Upper lobe of left lung (tissue), 6 donors: ENCODE data around the gene UNC45A. TPM values are rescaled to one million over a fixed set of nuclear protein-coding genes. Genes with fewer than 3 reads are reported as not detected.
A peak's percentile ranks its signal among the peaks of the same experiment; 100 is the strongest.

ENCODE experiments used
- ATAC-seq, 2 donors: fragments of 200-7000 bp; cut with Tn5 transposase; one replicate each; pipeline ENCODE4 v1.9.1; 2022; ENCODE audit warnings: mild to moderate bottlenecking in 2 of 2, moderate library complexity in 2 of 2; ENCODE audit not compliant: low FRiP score in 2 of 2
- DNase-seq, 2 donors: peaks; one replicate each; pipeline ENCODE4 v3.0.0-alpha.2; 2019 to 2020
- H3K27ac ChIP-seq, 4 donors: fragments of 200-600 bp; sonication (generic); one replicate each; pipeline ENCODE4 v1.5.1; 2016 to 2019
- H3K27me3 ChIP-seq, 4 donors: fragments of 200-600 bp; sonication (generic); one replicate each; pipeline ENCODE4 v1.5.1; 2017 to 2019
- H3K36me3 ChIP-seq, 4 donors: fragments of 200-600 bp; sonication (generic); one replicate each; pipeline ENCODE4 v1.5.1; 2016 to 2019
- H3K4me1 ChIP-seq, 4 donors: fragments of 200-600 bp; sonication (generic); one replicate each; pipeline ENCODE4 v1.5.1; 2018 to 2019
- H3K4me3 ChIP-seq, 4 donors: fragments of 200-600 bp; sonication (generic); one replicate each; pipeline ENCODE4 v1.5.1; 2017 to 2019; ENCODE audit warnings: mild to moderate bottlenecking in 2 of 4, moderate library complexity in 1 of 4
- H3K9me3 ChIP-seq, 4 donors: fragments of 200-600 bp; sonication (generic); one replicate each; pipeline ENCODE4 v1.5.1; 2018 to 2019
- CTCF ChIP-seq, 6 experiments: fragments of 450-650 bp in 4 of 6; fragments of 200-600 bp in 2 of 6; sonication (generic) in 2 of 6; IDR thresholded peaks; one replicate each; pipeline ENCODE4 v1.5.1; 2016 to 2019; ENCODE audit warnings: antibody characterized with exemption in 6 of 6
- EP300 ChIP-seq, 4 donors: sonication (generic); formaldehyde crosslinking; IDR thresholded peaks; one replicate each; pipeline ENCODE4 v1.5.1; 2017; ENCODE audit warnings: antibody characterized with exemption in 4 of 4, control low read depth in 2 of 4
- POLR2A ChIP-seq, 4 donors: fragments of 450-650 bp; IDR thresholded peaks; one replicate each; pipeline ENCODE4 v1.5.1; 2016 to 2017; ENCODE audit warnings: antibody characterized with exemption in 4 of 4, mild to moderate bottlenecking in 2 of 4
- POLR2AphosphoS5 ChIP-seq, 2 donors: sonication (generic); formaldehyde crosslinking; IDR thresholded peaks; one replicate each; pipeline ENCODE4 v1.5.1; 2017; ENCODE audit warnings: antibody characterized with exemption in 2 of 2
- WGBS, 2 donors: methylation state at CpG; one replicate each; pipeline ENCODE4 v1.1.5; 2017 to 2018; 5-methylcytosine and 5-hydroxymethylcytosine counted together
- total RNA-seq, 6 donors: library from RNA; depleted of rRNA in 4 of 6; stranded (reverse); fragments of >200 nt in 4 of 6; gene quantifications; one replicate each; pipeline versions ENCODE4 v1.1.0 to v1.2.1, GENCODE V29; 2016 to 2021
- donor health status: DM: no; HTN: no; CAD: no; lungs with moderate emphysema.
- donor health status: DM: no; HTN: yes; CAD: no; lungs with severe emphysema.

UNC45A gene
- total RNA-seq, 6 donors from 2014 or later = 40.7 to 108 (median 61.9) TPM

DNA sequence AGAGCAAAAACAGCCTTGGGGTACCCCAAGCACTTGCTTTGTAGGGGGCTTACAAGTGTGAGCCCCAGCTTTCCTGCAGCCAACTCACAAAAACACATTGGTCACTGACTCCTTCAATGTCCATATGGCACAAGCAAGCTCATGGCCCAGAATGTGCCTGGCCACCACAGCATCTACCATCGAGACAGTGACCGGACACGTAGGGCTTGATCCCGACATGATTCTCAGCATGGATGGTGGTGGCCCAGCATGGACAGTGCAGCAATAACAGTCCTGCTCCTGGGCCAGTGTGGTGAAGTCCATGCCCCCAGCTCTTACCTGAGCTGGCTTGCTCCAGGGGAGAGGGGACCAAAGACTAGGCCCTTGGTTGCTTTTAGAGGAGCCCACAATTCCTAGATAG, 6.0 kb downstream of the UNC45A start:
- 100% methylated on average over 4 of the region's 4 CpGs; no CpG with 5 or more reads in 1 of the 2 donors for WGBS, 2 donors

DNA sequence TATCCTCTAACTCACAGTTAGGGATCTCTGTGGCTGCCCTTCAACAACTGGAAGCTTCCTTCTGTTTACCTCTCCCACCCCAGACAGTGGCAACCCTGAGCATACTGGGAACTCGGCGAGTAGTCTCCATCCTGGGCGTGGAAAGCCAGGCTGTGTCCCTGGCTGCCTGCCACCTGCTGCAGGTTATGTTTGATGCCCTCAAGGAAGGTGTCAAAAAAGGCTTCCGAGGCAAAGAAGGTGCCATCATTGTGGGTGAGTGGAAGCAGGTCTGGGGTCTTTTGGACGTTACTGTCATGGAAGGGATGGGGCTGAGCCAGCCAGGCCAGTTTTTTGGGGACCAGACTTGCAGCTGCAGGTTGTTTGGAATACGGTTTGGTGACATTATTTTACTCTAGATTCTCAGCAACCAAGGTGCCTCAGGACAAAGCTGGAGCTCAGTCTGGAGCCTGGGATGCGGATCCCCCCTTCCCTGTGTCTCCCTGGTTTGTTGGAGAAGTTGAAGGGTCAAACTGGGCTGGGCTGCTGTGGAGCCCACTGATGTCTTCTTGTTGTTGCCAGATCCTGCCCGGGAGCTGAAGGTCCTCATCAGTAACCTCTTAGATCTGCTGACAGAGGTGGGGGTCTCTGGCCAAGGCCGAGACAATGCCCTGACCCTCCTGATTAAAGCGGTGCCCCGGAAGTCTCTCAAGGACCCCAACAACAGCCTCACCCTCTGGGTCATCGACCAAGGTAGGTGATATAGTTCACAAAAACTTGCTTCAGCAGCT, 7.5 kb downstream of the UNC45A start:
- Histone ChIP-seq H3K4me1 (no peaks in the 10 kb centered on the region), H3K27ac (no peak overlapping the region), H3K4me3 (no peak overlapping the region), H3K27me3 (no peaks in the 10 kb centered on the region), H3K9me3 (no peaks in the 10 kb centered on the region), H3K36me3 (peaks cover 68 to 97% (median 90%) of the 10 kb centered on the region in 4 donors)
- TF ChIP-seq EP300 (IDR thresholded peaks at IDR 0.05) (no peak), CTCF (IDR thresholded peaks at IDR 0.05) (no peak), POLR2AphosphoS5 (IDR thresholded peaks at IDR 0.05) (no peak), POLR2A (IDR thresholded peaks at IDR 0.05) (no peak)
- WGBS, 2 donors = 91 to 95% methylated on average over 6 to 12 of the region's 12 CpGs
- ATAC-seq (no peak), DNase-seq (no peak)

More for the DNA sequence above, 6.0 kb downstream of the UNC45A start:
- Histone ChIP-seq H3K4me3 (no peak overlapping the region), H3K9me3 (no peaks in the 10 kb centered on the region), H3K27me3 (no peaks in the 10 kb centered on the region), H3K4me1 (peaks cover 5 to 8% (median 7%) of the 10 kb centered on the region in 4 donors), H3K36me3 (peaks cover 55 to 85% (median 77%) of the 10 kb centered on the region in 4 donors), H3K27ac (no peak overlapping the region)
- no peak for DNase-seq
- ATAC-seq = no peak
- TF ChIP-seq EP300 (IDR thresholded peaks at IDR 0.05) (no peak), POLR2A (IDR thresholded peaks at IDR 0.05) (no peak), POLR2AphosphoS5 (IDR thresholded peaks at IDR 0.05) (no peak), CTCF (IDR thresholded peaks at IDR 0.05) (no peak)

DNA sequence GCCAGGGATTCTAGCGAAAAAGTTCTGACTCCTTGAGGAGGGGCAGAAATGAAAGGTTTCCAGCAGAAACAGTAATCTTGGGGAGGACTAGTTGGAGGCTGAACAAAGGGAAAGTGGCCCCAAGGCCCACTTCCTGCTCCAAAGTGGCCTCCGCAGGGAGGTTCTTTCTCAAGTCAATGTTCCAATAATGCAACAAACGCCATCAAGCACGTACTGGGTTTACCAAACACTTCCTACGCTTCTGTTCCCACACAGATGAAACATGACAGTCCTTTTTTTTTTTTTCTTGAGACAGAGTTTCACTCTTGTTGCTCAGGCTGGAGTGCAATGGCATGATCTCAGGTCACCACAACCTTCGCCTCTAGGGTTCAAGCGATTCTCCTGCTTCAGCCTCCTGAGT, 10.0 kb downstream of the UNC45A start:
- Histone ChIP-seq H3K27me3 (no peaks in the 10 kb centered on the region), H3K9me3 (no peaks in the 10 kb centered on the region), H3K27ac (no peak overlapping the region), H3K4me1 (no peaks in the 10 kb centered on the region), H3K36me3 (peaks cover 65 to 98% (median 92%) of the 10 kb centered on the region in 4 donors), H3K4me3 (no peak overlapping the region)
- TF ChIP-seq POLR2A (IDR thresholded peaks at IDR 0.05) (no peak), POLR2AphosphoS5 (IDR thresholded peaks at IDR 0.05) (no peak), EP300 (IDR thresholded peaks at IDR 0.05) (no peak), CTCF (IDR thresholded peaks at IDR 0.05) (no peak)
- no peak for ATAC-seq
- DNase-seq = no peak
- 88% methylated on average over 7 of the region's 7 CpGs for WGBS, 2 donors

- H3K27ac ChIP-seq = no peak overlapping the region
- no peaks in the 10 kb centered on the region for H3K4me1 ChIP-seq
- H3K27me3 ChIP-seq = no peaks in the 10 kb centered on the region
- no peak overlapping the region for H3K4me3 ChIP-seq
- TF ChIP-seq CTCF (IDR thresholded peaks at IDR 0.05) = no peak
- no peak for TF ChIP-seq POLR2AphosphoS5 (IDR thresholded peaks at IDR 0.05)
- no peak for TF ChIP-seq EP300 (IDR thresholded peaks at IDR 0.05)
- no peak for TF ChIP-seq POLR2A (IDR thresholded peaks at IDR 0.05)
- ATAC-seq (no peak), DNase-seq (peak in 1 of 2 donors; percentile 56)
- H3K9me3 ChIP-seq = no peaks in the 10 kb centered on the region
- WGBS, 2 donors = 93 to 98% methylated on average over 10 to 16 of the region's 16 CpGs
- peaks cover 55 to 97% (median 91%) of the 10 kb centered on the region in 4 donors for H3K36me3 ChIP-seq
These were observed 11.5 kb downstream of the UNC45A start for GRCh38 chr15:90946538-90946937.
